Prostate gland (tissue), 2 donors: ENCODE measurements around the gene ADORA3. TPM values are rescaled to one million over a fixed set of nuclear protein-coding genes. Genes with fewer than 3 reads are reported as not detected.

Experiments
- DNase-seq: peaks from one replicate; pipeline ENCODE4 v3.0.0-alpha.2; 2019; ENCODE audit warnings: low spot score
- H3K27ac ChIP-seq, 2 donors: fragments of 200-600 bp; sonication (generic); 2 replicates each; pipeline ENCODE4 v1.5.1; 2017 to 2019
- H3K27me3 ChIP-seq: fragments of 200-600 bp; sonication (generic); replicated peaks from 2 replicates; pipeline ENCODE4 v1.5.1; 2019; ENCODE audit not compliant: insufficient read depth
- H3K36me3 ChIP-seq, 2 donors: fragments of 200-600 bp; sonication (generic); 1 replicate in 1 of 2; 2 replicates in 1 of 2; pipeline versions ENCODE4 v1.5.1 to v1.8.1; 2017 to 2019
- H3K4me1 ChIP-seq: fragments of 200-600 bp; sonication (generic); replicated peaks from 2 replicates; pipeline ENCODE4 v1.5.1; 2019
- H3K4me3 ChIP-seq, 2 donors: fragments of 200-600 bp; sonication (generic); 2 replicates each; pipeline ENCODE4 v1.5.1; 2017 to 2019
- H3K9me3 ChIP-seq: fragments of 200-600 bp; sonication (generic); 2 replicates; pipeline ENCODE4 v1.5.1; 2017
- CTCF ChIP-seq, 4 experiments: fragments of 200-600 bp in 2 of 4; fragments of 450-650 bp in 2 of 4; sonication (generic) in 2 of 4; IDR thresholded peaks; 1 replicate in 3 of 4; 2 replicates in 1 of 4; pipeline ENCODE4 v1.5.1; 2016 to 2019; ENCODE audit warnings: antibody characterized with exemption in 4 of 4, mild to moderate bottlenecking in 2 of 4, moderate library complexity in 2 of 4
- POLR2A ChIP-seq: fragments of 450-650 bp; IDR thresholded peaks from one replicate; pipeline ENCODE4 v1.6.1; 2016; ENCODE audit warnings: antibody characterized with exemption, mild to moderate bottlenecking
- POLR2AphosphoS5 ChIP-seq: sonication (generic); formaldehyde crosslinking; IDR thresholded peaks from one replicate; pipeline ENCODE4 v1.6.1; 2017; ENCODE audit warnings: antibody characterized with exemption
- WGBS: methylation state at CpG from one replicate; pipeline ENCODE4 v1.1.5; 2018; 5-methylcytosine and 5-hydroxymethylcytosine counted together
- intact Hi-C: fragments of 100-400 bp; cut with DNase I; formaldehyde crosslinking; loops from one replicate; pipeline ENCODE4 v1.14.2; 2022
- total RNA-seq, 2 donors: library from RNA; depleted of rRNA; stranded (reverse); fragments of >200 nt; gene quantifications; one replicate each; pipeline ENCODE4 v1.1.0, GENCODE V29; 2016

Gene ADORA3
- total RNA-seq, 2 donors from 2014 or later: 2.0 to 2.9 TPM

DNA sequence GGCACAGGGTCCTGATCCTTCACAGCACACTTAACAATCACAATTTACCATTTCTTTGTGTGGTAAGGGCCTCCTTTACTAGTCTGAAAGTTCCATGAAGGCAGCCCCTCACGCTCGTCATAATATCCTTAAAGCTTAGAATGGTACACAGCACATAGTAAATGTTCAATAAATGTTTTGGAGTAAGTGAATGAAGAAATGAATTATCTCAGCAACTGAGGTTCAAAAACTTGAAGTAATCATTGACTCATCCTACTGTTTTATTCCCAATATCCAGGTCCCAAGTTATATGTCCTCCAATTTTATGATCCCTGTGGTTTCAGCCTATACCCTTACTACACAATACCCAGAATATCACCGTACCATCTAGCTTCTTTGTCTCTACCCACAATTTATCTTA, 31.9 kb downstream of the ADORA3 start:
- WGBS: 95% methylated on average over 3 of the region's 3 CpGs
- intact Hi-C loops: no loop called here
- no peak overlapping the region for H3K4me3 ChIP-seq
- H3K4me1 ChIP-seq: no peaks in the 10 kb centered on the region
- TF ChIP-seq CTCF (IDR thresholded peaks at IDR 0.05) (no peak), POLR2AphosphoS5 (no peak), POLR2A (no peak)
- no peak overlapping the region for H3K27ac ChIP-seq
- no peaks in the 10 kb centered on the region for H3K36me3 ChIP-seq
- H3K9me3 ChIP-seq: no peaks in the 10 kb centered on the region
- H3K27me3 ChIP-seq: no peaks in the 10 kb centered on the region
- DNase-seq: no peak

GRCh38 chr1:111471012-111471411, 32.4 kb downstream of the ADORA3 start:
- H3K27ac ChIP-seq: no peak overlapping the region
- no peak for DNase-seq
- WGBS: 38% methylated on average over 3 of the region's 3 CpGs

GRCh38 chr1:111470596-111470995, 32.8 kb downstream of the ADORA3 start:
- intact Hi-C loops: no loop called here
- no peaks in the 10 kb centered on the region for H3K9me3 ChIP-seq
- no peak overlapping the region for H3K27ac ChIP-seq
- no peak for TF ChIP-seq POLR2AphosphoS5
- TF ChIP-seq CTCF (IDR thresholded peaks at IDR 0.05): no peak
- no peak for TF ChIP-seq POLR2A
- 87% methylated on average over 5 of the region's 5 CpGs for WGBS
- DNase-seq: no peak
- no peak overlapping the region for H3K4me3 ChIP-seq
- H3K4me1 ChIP-seq: no peaks in the 10 kb centered on the region
- H3K27me3 ChIP-seq: no peaks in the 10 kb centered on the region
- no peaks in the 10 kb centered on the region for H3K36me3 ChIP-seq

More at GRCh38 chr1:111471012-111471411, 32.4 kb downstream of the ADORA3 start:
- Histone ChIP-seq H3K9me3 (no peaks in the 10 kb centered on the region), H3K27me3 (no peaks in the 10 kb centered on the region), H3K4me1 (no peaks in the 10 kb centered on the region), H3K36me3 (no peaks in the 10 kb centered on the region), H3K4me3 (no peak overlapping the region)
- TF ChIP-seq CTCF (IDR thresholded peaks at IDR 0.05) (no peak), POLR2AphosphoS5 (no peak), POLR2A (no peak)
- intact Hi-C loops: no loop called here

DNA sequence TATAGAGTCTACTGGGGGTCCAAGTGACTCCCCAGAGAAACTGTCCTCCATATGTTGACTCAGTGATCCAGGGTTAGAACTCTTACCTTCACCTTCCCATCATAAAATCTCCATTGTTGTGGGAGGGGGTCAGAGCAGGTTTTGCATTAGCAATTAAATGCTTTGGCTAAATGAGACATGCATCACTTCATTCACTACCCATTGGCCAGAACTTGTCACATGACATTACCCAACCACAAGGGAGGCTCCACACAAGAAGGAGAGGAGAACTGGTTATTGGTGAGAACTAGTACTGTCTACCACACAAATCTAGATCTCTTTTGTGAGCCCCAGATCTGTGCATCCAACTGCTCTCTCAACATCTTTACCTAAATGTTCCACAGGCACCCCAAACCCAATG, 33.9 kb downstream of the ADORA3 start:
- intact Hi-C loops: no loop called here
- no peak for TF ChIP-seq POLR2AphosphoS5
- no peak for TF ChIP-seq CTCF (IDR thresholded peaks at IDR 0.05)
- TF ChIP-seq POLR2A: no peak
- no peaks in the 10 kb centered on the region for H3K36me3 ChIP-seq

GRCh38 chr1:111468717-111469100, 34.7 kb downstream of the ADORA3 start:
- DNase-seq: no peak
- no peaks in the 10 kb centered on the region for H3K9me3 ChIP-seq
- no peak overlapping the region for H3K4me3 ChIP-seq
- intact Hi-C loops: no loop called here
- no peaks in the 10 kb centered on the region for H3K27me3 ChIP-seq
- no peaks in the 10 kb centered on the region for H3K4me1 ChIP-seq
- no peaks in the 10 kb centered on the region for H3K36me3 ChIP-seq
- TF ChIP-seq CTCF (IDR thresholded peaks at IDR 0.05) (no peak), POLR2A (no peak), POLR2AphosphoS5 (no peak)
- no peak overlapping the region for H3K27ac ChIP-seq

More for the DNA sequence above, 33.9 kb downstream of the ADORA3 start:
- Histone ChIP-seq H3K27ac (no peak overlapping the region), H3K9me3 (no peaks in the 10 kb centered on the region), H3K4me1 (no peaks in the 10 kb centered on the region), H3K4me3 (no peak overlapping the region), H3K27me3 (no peaks in the 10 kb centered on the region)
- DNase-seq: no peak
